ENCODE results near the gene HNRNPUL1. TPM values are rescaled to one million over a fixed set of nuclear protein-coding genes. Genes with fewer than 3 reads are reported as not detected.

Gene HNRNPUL1
- total and polyA plus RNA-seq, 2 donors (not counting 1 experiment from before 2014, with no cell fraction given) = 60.7 to 273 TPM

GRCh38 chr19:41352279-41352608 lies 88.1 kb downstream of the HNRNPUL1 start:
- H3K4me2 ChIP-seq (replicated peaks; ENCODE audit: low read depth, low read length, poor library complexity, severe bottlenecking) = peak overlapping the region; percentile 95
- H3K79me2 ChIP-seq (ENCODE audit: control insufficient read depth, insufficient read depth, low read length) = peaks cover 59% of the 10 kb centered on the region
- H2AFZ ChIP-seq (ENCODE audit: insufficient read depth, low read depth, low read length, poor library complexity, severe bottlenecking) = peak overlapping the region; percentile 50
- peak overlapping the region; percentile 79 to 91 for H3K27ac ChIP-seq (ENCODE audit: low read length in 2 of 2)
- CTCF ChIA-PET = interaction anchor here (0.6 to 7.6 kb wide), 19 partner anchors 11 to 378 kb away, joined by 3 to 130 read pairs (median 7); partner anchors contain the start of genes B9D2, CCDC97 and HNRNPUL1
- POLR2A ChIA-PET = interaction anchor here (0.6 to 5.0 kb wide), 16 partner anchors 10 to 225 kb away, joined by 3 to 69 read pairs (median 6); partner anchors contain the start of genes B9D2 and HNRNPUL1
- no peaks in the 10 kb centered on the region for H3K9me3 Mint-ChIP-seq (ENCODE audit: insufficient read depth)
- H3K27me3 Mint-ChIP-seq = no peaks in the 10 kb centered on the region
- WGBS (ENCODE audit: insufficient coverage) = 0% methylated on average over 10 of the region's 12 CpGs
- peaks cover 48% of the 10 kb centered on the region for H3K4me1 Mint-ChIP-seq
- intact Hi-C loops (cut with micrococcal nuclease) = no loop called here
- peak overlapping the region; percentile 88 for H3K9ac ChIP-seq (ENCODE audit: low read length)
- H3K27me3 ChIP-seq (replicated peaks in 1 of 4; ENCODE audit: control extremely low read depth in 1 of 4, control insufficient read depth in 3 of 4, insufficient read depth in 4 of 4, low read length in 3 of 4) = no peaks in the 10 kb centered on the region
- ATAC-seq (ENCODE audit: low read depth) = no peak
- peak overlapping the region; percentile 67 to 100 (median 92) for H3K4me3 ChIP-seq (ENCODE audit: control extremely low read depth in 1 of 5, extremely low read depth in 1 of 5, insufficient read depth in 1 of 5, low read depth in 2 of 5, low read length in 4 of 5)
- peak overlapping the region; percentile 93 for H3K4me3 Mint-ChIP-seq
- TF ChIP-seq EZH2 (IDR thresholded peaks at IDR 0.05; ENCODE audit: borderline replicate concordance, insufficient read depth, low read depth, low read length, poor library complexity, severe bottlenecking) = no peak
- TF ChIP-seq CTCF (IDR thresholded peaks at IDR 0.05) = no peak
- H3K36me3 ChIP-seq (replicated peaks in 1 of 2; ENCODE audit: control extremely low read depth in 1 of 2, control insufficient read depth in 1 of 2, extremely low read depth in 1 of 2, insufficient read depth in 2 of 2, low read length in 1 of 2) = peaks cover 0 to 13% of the 10 kb centered on the region in 2 experiments
- peaks cover 28 to 33% of the 10 kb centered on the region in 2 donors for H3K4me1 ChIP-seq (ENCODE audit: control insufficient read depth in 2 of 2, insufficient read depth in 2 of 2, low read length in 2 of 2)
- peak overlapping the region; percentile 92 for H3K27ac Mint-ChIP-seq
- H3K9me3 ChIP-seq (ENCODE audit: control extremely low read depth in 1 of 3, control insufficient read depth in 2 of 3, insufficient read depth in 1 of 3, low read length in 2 of 3) = no peaks in the 10 kb centered on the region
- no peak for DNase-seq
- H4K20me1 ChIP-seq (ENCODE audit: control insufficient read depth, insufficient read depth, low read length, poor library complexity, severe bottlenecking) = peaks cover 64% of the 10 kb centered on the region

Data from B cell (primary cell).